Choroid plexus epithelial cell (primary cell): ENCODE data around the gene TBC1D19.
A peak's percentile ranks its signal among the peaks of the same experiment; 100 is the strongest.
"Not testable (repeated sequence)": the region's sequence is repeated elsewhere in the genome, so short reads cannot be mapped to it uniquely, and the experiment has no call there.

ENCODE experiments used
- DNase-seq: peaks from one replicate; pipeline ENCODE4 v3.0.0-alpha.2; 2010; ENCODE audit warnings: low read depth
- H3K4me3 ChIP-seq: 2 replicates; pipeline ENCODE4 v1.5.1; 2011; ENCODE audit warnings: low read depth, mild to moderate bottlenecking, control low read depth, low read length, moderate library complexity
- CTCF ChIP-seq: conservative IDR thresholded peaks from 2 replicates; pipeline ENCODE4 v1.5.1; 2011; ENCODE audit warnings: low read depth, mild to moderate bottlenecking, control low read depth, inconsistent platforms, low read length, moderate library complexity

Gene TBC1D19

GRCh38 chr4:26583538-26583864 lies 383 bp upstream of the TBC1D19 start:
- no peak for DNase-seq
- no peak for TF ChIP-seq CTCF
- H3K4me3 ChIP-seq = peak overlapping the region; percentile 89

GRCh38 chr4:26584725-26585124 lies 841 bp downstream of the TBC1D19 start:
- H3K4me3 ChIP-seq = peak overlapping the region; percentile 89
- TF ChIP-seq CTCF = no peak
- DNase-seq = no peak

GRCh38 chr4:26589705-26590104 lies 5.8 kb downstream of the TBC1D19 start:
- no peak overlapping the region for H3K4me3 ChIP-seq
- TF ChIP-seq CTCF = no peak
- DNase-seq = no peak

- TF ChIP-seq CTCF = no peak
- H3K4me3 ChIP-seq = no peak overlapping the region
- DNase-seq = peak; percentile 67
Measured at GRCh38 chr4:26590639-26591038, 6.8 kb downstream of the TBC1D19 start.

- H3K4me3 ChIP-seq, DNase-seq: not testable (repeated sequence)
Measured at GRCh38 chr4:26593557-26593956, 9.7 kb downstream of the TBC1D19 start.

- DNase-seq = no peak
- TF ChIP-seq CTCF = no peak
- no peak overlapping the region for H3K4me3 ChIP-seq
Measured at GRCh38 chr4:26594371-26594770, 10.5 kb downstream of the TBC1D19 start.

GRCh38 chr4:26594778-26595177 lies 10.9 kb downstream of the TBC1D19 start:
- DNase-seq = no peak
- TF ChIP-seq CTCF = no peak
- no peak overlapping the region for H3K4me3 ChIP-seq

- no peak overlapping the region for H3K4me3 ChIP-seq
- no peak for DNase-seq
- TF ChIP-seq CTCF = no peak
Measured at GRCh38 chr4:26596843-26597242, 13.0 kb downstream of the TBC1D19 start.
